SK-N-MC (cell line): ENCODE data around the gene PGPEP1.
"Not testable (repeated sequence)": the region's sequence is repeated elsewhere in the genome, so short reads cannot be mapped to it uniquely, and the experiment has no call there.

ENCODE experiments used
- DNase-seq: peaks from one replicate; pipeline ENCODE4 v3.0.0-alpha.2; 2011; ENCODE audit warnings: low read depth, low spot score
- H3K27ac ChIP-seq: fragments of 200-600 bp; sonication (generic); 2 replicates; pipeline ENCODE4 v1.5.1; 2016; ENCODE audit warnings: mixed run types
- H3K36me3 ChIP-seq: fragments of 200-600 bp; sonication (generic); 2 replicates; pipeline ENCODE4 v1.6.1; 2017; ENCODE audit warnings: antibody characterized with exemption, low read length, mixed read lengths; ENCODE audit not compliant: insufficient read depth
- H3K4me3 ChIP-seq: fragments of 200-600 bp; sonication (generic); 2 replicates; pipeline ENCODE4 v1.5.1; 2016
- H3K9ac ChIP-seq: fragments of 200-600 bp; sonication (generic); 2 replicates; pipeline ENCODE4 v1.8.0; 2017; ENCODE audit warnings: mixed run types, mixed read lengths; ENCODE audit not compliant: insufficient read length
- H3K9me3 ChIP-seq: fragments of 200-600 bp; sonication (generic); 2 replicates; pipeline ENCODE4 v1.6.1; 2017; ENCODE audit warnings: low read depth, mild to moderate bottlenecking, antibody characterized with exemption, low read length, moderate library complexity, mixed read lengths
- EZH2 ChIP-seq: fragments of 200-600 bp; sonication (generic); IDR thresholded peaks from one replicate; pipeline ENCODE4 v1.6.1; 2017; ENCODE audit warnings: antibody characterized with exemption
- FOXP2 ChIP-seq: optimal IDR thresholded peaks from 2 replicates; pipeline ENCODE3; 2011; ENCODE audit warnings: mild to moderate bottlenecking, moderate library complexity; ENCODE audit not compliant: insufficient read depth; ENCODE audit errors: extremely low read length, control extremely low read depth
- POLR2AphosphoS5 ChIP-seq: IDR thresholded peaks from 2 replicates; pipeline ENCODE4 v1.6.1; 2012; ENCODE audit warnings: mild to moderate bottlenecking, low read depth, low read length, borderline replicate concordance

Gene PGPEP1

DNA sequence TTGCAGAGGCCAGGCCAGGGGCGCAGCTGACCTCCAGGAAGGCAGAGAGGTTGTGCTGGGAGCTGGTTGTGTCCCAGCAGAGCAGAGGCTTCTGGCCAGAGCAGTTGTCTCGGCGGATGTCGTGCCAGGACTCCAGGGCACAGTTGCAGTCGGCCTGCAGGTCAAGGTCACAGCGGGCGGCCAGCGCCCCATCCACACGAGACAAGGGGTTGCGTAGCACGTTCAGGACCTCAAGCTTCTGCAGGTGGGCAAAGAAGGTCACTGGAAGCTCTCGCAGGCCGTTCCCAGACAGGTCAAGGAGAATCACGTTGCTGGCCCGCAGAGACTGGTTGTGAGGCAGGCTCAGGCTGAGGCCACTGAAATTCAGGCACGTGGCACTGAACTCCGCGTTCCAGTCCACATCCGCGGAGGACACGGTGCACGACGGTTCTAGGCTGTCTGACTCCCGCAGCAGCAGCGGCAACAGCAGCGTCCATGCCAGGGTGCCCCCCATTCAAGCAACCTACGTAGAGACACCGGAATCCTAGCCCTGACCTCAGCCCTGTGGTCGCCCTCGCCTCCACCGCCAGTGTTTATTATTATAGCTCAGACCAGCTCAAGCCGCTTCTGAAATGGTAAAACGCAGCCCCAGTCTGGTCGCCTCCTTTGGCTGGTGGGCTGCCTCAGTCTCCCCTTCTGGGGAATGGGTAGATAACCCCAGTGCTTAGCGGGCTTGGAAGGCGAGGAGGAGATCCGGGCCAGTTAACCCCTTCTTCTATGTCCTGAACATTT is 56.3 kb downstream of the PGPEP1 start:
- H3K4me3 ChIP-seq, result no peak overlapping the region
- no peaks in the 10 kb centered on the region for H3K36me3 ChIP-seq
- TF ChIP-seq POLR2AphosphoS5, result no peak
- TF ChIP-seq FOXP2, result no peak
- no peak for TF ChIP-seq EZH2
- H3K9ac ChIP-seq, result no peak overlapping the region
- no peaks in the 10 kb centered on the region for H3K9me3 ChIP-seq
- no peak overlapping the region for H3K27ac ChIP-seq
- DNase-seq, result no peak

DNA sequence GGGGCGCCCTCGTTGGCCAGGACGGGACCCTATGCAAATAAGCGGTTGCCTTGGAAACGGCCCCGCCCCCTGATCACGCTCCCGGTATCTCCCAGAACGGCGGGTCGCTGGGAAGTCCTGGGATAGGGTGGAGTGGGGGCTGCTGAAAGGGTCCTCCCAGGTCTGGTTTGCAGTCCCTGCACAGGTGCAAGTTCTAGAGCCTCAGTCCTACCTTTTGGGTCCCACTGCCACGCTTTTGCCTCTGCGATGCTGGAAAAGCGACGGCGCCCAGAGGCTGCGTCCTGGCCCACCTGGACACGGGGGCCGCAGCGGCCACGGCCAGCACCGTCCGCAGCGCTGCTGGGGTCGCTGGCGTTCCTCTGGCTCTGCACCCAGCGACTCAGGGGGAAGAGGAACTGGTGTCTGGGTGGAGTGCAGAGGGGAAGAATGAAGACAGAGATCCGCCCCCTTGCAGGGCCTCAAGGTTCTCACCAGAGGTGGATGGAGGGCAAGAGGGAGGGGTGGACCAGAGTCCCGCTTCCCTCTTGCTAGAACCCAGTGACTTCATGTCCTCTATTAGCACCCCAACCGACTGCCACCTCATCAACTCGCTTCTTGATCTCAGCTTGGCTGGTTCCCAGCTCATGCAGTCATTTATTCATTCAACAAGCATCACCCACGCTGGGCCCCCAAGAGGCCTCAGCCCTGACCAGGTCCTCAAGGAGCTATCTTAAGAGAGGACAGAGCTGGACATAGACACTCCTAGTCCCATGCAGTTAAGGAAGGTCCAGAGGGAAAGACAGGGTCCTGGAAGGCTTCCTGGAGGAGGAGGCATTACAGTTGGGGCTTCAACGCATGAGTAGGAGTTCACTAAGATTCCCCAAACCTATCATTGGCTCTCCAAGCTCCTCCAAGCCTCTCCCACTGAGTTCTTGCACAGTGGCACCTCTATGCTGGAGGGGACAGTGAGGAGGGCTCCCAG is 57.1 kb downstream of the PGPEP1 start, which contains the start of gene LRRC25:
LRRC25 (minus strand) TSS at position 381 of the 961 bp plus-strand sequence. CDS start 659 bp downstream, outside the sequence.
- H3K4me3 ChIP-seq, result no peak within 1 kb of the TSS
- H3K27ac ChIP-seq, result no peak within 1 kb of the TSS
- no peak within 1 kb of the TSS for H3K9ac ChIP-seq
- H3K36me3 ChIP-seq, result no peaks in the 10 kb centered on the region
- DNase-seq, result no peak
- H3K9me3 ChIP-seq, result no peaks in the 10 kb centered on the region
- TF ChIP-seq POLR2AphosphoS5, result no peak
- TF ChIP-seq EZH2, result no peak
- no peak for TF ChIP-seq FOXP2

DNA sequence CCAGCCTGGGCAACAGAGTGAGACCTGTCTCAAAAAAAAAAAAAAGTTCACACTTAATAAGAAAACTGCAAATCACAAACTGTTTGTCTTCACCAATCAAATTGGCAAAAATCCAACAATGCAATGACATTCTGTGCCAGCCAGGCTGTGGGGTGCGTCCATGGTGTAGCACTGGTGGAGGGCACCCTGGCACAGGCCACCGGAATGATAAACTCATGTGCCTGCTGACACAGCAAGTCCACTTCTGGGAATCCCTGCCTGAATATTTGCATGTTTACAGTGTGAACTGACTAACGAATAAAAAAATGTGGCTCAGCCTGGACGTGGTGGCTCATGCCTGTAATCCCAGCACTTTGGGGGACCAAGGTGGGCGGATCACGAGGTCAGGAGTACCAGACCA is 58.6 kb downstream of the PGPEP1 start:
- no peaks in the 10 kb centered on the region for H3K9me3 ChIP-seq
- no peak for DNase-seq
- TF ChIP-seq EZH2, result no peak
- TF ChIP-seq POLR2AphosphoS5, result no peak
- no peak for TF ChIP-seq FOXP2
- no peak overlapping the region for H3K9ac ChIP-seq
- H3K4me3 ChIP-seq, result no peak overlapping the region
- no peak overlapping the region for H3K27ac ChIP-seq
- no peaks in the 10 kb centered on the region for H3K36me3 ChIP-seq

DNA sequence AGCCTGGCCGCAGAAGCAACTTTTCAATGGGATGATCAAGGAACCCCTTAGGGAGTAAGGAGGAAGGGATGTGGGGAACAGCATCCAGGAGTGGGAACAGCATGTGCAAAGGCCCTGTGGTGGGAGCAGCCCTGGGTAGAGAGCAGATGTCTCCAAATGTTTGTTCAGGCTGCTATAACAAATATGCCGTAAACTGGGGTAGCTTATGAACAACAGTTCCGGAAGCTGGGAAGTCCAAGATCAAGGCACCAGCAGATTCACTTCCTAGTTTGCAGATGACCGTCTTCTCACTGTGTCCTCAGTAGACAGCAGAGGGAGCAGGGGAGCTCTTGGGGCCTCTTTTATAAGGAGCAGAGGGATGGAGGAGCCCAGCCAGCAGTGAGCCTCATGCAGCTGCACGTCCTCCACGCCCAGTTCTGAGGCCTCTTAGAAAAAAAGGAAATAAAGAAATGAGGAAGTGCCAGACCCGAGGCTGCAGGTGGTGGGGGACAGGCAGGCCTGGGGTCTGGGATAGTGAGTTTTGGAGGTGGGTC is 61.2 kb downstream of the PGPEP1 start:
- H3K9ac ChIP-seq, result no peak overlapping the region

DNA sequence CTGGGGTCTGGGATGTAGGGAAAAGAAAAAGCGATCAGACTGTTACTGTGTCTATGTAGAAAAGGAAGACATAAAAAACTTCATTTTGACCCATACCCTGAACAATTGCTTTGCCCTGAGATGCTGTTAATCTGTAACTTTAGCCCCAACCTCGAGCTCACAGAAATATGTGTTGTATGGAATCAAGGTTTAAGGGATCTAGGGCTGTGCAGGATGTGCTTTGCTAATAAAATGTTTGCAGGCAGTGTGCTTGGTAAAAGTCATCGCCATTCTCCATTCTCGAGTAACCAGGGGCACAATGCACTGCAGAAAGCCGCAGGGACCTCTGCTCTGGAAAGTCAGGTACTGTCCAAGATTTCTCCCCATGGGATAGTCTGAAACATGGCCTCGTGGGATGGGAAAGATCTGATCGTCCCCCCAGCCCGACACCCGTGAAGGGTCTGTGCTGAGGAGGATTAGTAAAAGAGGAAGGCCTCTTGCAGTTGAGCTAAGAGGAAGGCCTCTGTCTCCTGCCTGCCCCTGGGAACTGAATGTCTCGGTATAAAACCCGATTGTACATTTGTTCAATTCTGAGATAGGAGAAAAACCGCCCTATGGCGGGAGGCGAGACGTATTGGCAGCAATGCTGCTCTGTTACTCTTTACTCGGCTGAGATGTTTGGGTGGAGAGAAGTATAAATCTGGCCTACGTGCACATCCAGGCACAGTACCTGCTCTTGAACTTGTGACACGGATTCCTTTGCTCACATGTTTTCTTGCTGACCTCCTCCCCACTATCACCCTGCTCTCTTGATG is 62.3 kb downstream of the PGPEP1 start:
- not testable (repeated sequence) for H3K36me3 ChIP-seq, H3K27ac ChIP-seq, H3K9me3 ChIP-seq, H3K9ac ChIP-seq, DNase-seq, H3K4me3 ChIP-seq

More for the DNA sequence above, 61.2 kb downstream of the PGPEP1 start:
- Histone ChIP-seq H3K36me3 (no peaks in the 10 kb centered on the region), H3K27ac (no peak overlapping the region), H3K9me3 (no peaks in the 10 kb centered on the region), H3K4me3 (no peak overlapping the region)
- TF ChIP-seq POLR2AphosphoS5 (no peak), EZH2 (no peak), FOXP2 (no peak)
- no peak for DNase-seq

DNA sequence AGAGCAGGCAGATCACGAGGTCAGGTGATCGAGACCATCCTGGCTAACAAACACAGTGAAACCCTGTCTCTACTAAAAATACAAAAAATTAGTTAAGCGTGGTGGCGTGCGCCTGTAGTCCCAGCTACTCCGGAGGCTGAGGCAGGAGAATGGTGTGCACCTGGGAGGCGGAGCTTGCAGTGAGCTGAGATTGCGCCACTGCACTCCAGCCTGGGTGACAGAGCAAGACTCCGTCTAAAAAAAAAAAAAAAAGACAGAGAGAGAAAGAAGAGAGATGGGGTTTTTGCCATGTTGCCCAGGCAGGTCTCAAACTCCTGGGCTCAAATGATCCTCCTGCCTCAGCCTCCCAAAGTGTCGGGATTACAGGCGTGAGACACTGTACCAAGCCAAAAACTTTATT is 65.4 kb downstream of the PGPEP1 start:
- DNase-seq, H3K9me3 ChIP-seq, H3K27ac ChIP-seq, H3K9ac ChIP-seq, H3K4me3 ChIP-seq, H3K36me3 ChIP-seq: not testable (repeated sequence)

DNA sequence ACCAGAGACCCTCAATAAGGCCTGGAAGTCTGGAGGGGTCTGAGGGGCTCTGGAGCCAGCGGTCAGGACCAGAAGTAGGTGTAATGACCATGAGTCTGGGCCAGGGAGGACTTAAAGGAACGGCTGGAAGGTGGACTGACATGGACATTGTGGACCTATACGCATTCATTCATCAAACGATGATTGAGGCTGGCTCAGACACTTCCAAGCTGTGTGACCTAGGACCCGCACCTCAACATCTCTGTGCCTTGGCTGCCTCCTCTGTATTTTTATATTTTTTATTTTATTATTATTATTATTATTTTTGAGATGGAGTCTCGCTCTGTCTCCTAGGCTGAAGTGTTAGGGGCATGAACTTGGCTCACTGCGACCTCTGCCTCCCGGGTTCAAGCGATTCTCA is 66.4 kb downstream of the PGPEP1 start:
- no peak for DNase-seq
- TF ChIP-seq FOXP2 (no peak), EZH2 (no peak), POLR2AphosphoS5 (no peak)
- H3K9ac ChIP-seq, result no peak overlapping the region

DNA sequence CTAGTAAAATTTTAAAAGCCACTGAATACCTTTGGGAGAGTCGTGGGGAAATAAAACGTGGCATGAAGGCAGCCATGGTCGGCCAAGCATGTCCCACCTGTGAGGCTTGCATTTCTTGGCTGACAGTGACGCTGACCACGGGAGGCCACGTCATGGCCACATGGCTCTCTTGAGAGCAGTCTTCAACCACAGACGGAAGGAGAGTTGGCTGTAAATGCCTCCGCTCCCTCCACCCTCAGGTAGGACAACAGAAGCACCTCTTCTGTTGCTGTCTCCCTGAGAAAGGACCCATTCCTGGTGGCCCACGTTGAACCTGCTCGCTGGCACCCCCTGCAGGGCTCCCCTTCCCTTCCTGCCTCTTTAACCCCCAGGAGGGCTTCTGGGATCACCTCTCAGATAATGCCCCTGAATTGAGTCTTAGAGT is 67.7 kb downstream of the PGPEP1 start:
- Histone ChIP-seq H3K9me3 (no peaks in the 10 kb centered on the region), H3K27ac (no peak overlapping the region), H3K4me3 (no peak overlapping the region), H3K36me3 (no peaks in the 10 kb centered on the region), H3K9ac (no peak overlapping the region)
- DNase-seq, result no peak
- no peak for TF ChIP-seq POLR2AphosphoS5
- no peak for TF ChIP-seq FOXP2
- TF ChIP-seq EZH2, result no peak

More for the DNA sequence above, 66.4 kb downstream of the PGPEP1 start:
- H3K27ac ChIP-seq, result no peak overlapping the region
- no peaks in the 10 kb centered on the region for H3K36me3 ChIP-seq
- H3K9me3 ChIP-seq, result no peaks in the 10 kb centered on the region
- no peak overlapping the region for H3K4me3 ChIP-seq
